Liver (tissue), 9 donors: ENCODE measurements around the gene SEL1L. TPM values are rescaled to one million over a fixed set of nuclear protein-coding genes. Genes with fewer than 3 reads are reported as not detected.
A peak's percentile ranks its signal among the peaks of the same experiment; 100 is the strongest.

Source experiments
- DNase-seq: peaks from one replicate; pipeline ENCODE4 v3.0.0-alpha.2; 2017; ENCODE audit warnings: low spot score
- H3K27ac ChIP-seq, 2 donors: one replicate each; pipeline ENCODE4 v1.7.0; 2013; ENCODE audit warnings: inconsistent platforms in 2 of 2, low read length in 2 of 2, control low read depth in 1 of 2, low read depth in 1 of 2, mild to moderate bottlenecking in 1 of 2
- H3K27me3 ChIP-seq, 4 donors: one replicate each; pipeline versions ENCODE4 v1.6.1 to v1.7.0; 2013; ENCODE audit warnings: low read length in 3 of 4, inconsistent platforms in 1 of 4, mild to moderate bottlenecking in 1 of 4, moderate library complexity in 1 of 4; ENCODE audit not compliant: control insufficient read depth in 4 of 4, insufficient read depth in 4 of 4
- H3K36me3 ChIP-seq, 4 donors: one replicate each; pipeline versions ENCODE4 v1.6.1 to v1.7.0; 2013; ENCODE audit warnings: low read length in 3 of 4, mild to moderate bottlenecking in 3 of 4, low read depth in 1 of 4, moderate library complexity in 1 of 4; ENCODE audit not compliant: control insufficient read depth in 4 of 4, insufficient read depth in 3 of 4
- H3K4me1 ChIP-seq, 4 donors: one replicate each; pipeline versions ENCODE4 v1.6.1 to v1.7.0; 2013; ENCODE audit warnings: low read length in 3 of 4, mild to moderate bottlenecking in 3 of 4, moderate library complexity in 1 of 4; ENCODE audit not compliant: control insufficient read depth in 4 of 4, insufficient read depth in 4 of 4
- H3K4me3 ChIP-seq, 3 donors: one replicate each; pipeline versions ENCODE4 v1.6.1 to v1.7.0; 2013; ENCODE audit warnings: low read length in 3 of 3, control low read depth in 1 of 3, low read depth in 1 of 3, mild to moderate bottlenecking in 1 of 3
- H3K9ac ChIP-seq, 2 donors: one replicate each; pipeline ENCODE4 v1.7.0; 2013; ENCODE audit warnings: low read length in 2 of 2, mild to moderate bottlenecking in 2 of 2, moderate library complexity in 2 of 2, control low read depth in 1 of 2, low read depth in 1 of 2
- H3K9me3 ChIP-seq, 4 donors: one replicate each; pipeline versions ENCODE4 v1.6.1 to v1.7.0; 2013; ENCODE audit warnings: low read length in 3 of 4; ENCODE audit not compliant: control insufficient read depth in 4 of 4
- ATF3 ChIP-seq: IDR thresholded peaks from 2 replicates; pipeline ENCODE4 v1.6.1; 2016; ENCODE audit warnings: antibody characterized with exemption
- CTCF ChIP-seq: fragments of 150-350 bp; IDR thresholded peaks from 2 replicates; pipeline ENCODE4 v1.5.1; 2017; ENCODE audit warnings: improper control_type of control experiment, low read depth, low read length; ENCODE audit not compliant: missing input control
- EGR1 ChIP-seq, 2 donors: IDR thresholded peaks; 2 replicates each; pipeline ENCODE4 v1.6.1; 2016 to 2018; ENCODE audit warnings: antibody characterized with exemption in 2 of 2, low read depth in 2 of 2
- FOXA1 ChIP-seq: IDR thresholded peaks from 2 replicates; pipeline ENCODE4 v1.6.1; 2016; ENCODE audit warnings: antibody characterized with exemption
- FOXA2 ChIP-seq: IDR thresholded peaks from 2 replicates; pipeline ENCODE4 v1.6.1; 2016; ENCODE audit warnings: antibody characterized with exemption
- GABPA ChIP-seq, 2 donors: IDR thresholded peaks in 1 of 2; conservative IDR thresholded peaks in 1 of 2; 2 replicates each; pipeline ENCODE4 v1.6.1; 2016; ENCODE audit warnings: antibody characterized with exemption in 2 of 2, mild to moderate bottlenecking in 1 of 2, moderate library complexity in 1 of 2
- HNF4A ChIP-seq, 2 donors: conservative IDR thresholded peaks; 2 replicates each; pipeline ENCODE4 v1.6.1; 2016; ENCODE audit warnings: antibody characterized with exemption in 2 of 2, mild to moderate bottlenecking in 2 of 2
- HNF4G ChIP-seq: IDR thresholded peaks from 2 replicates; pipeline ENCODE4 v1.6.1; 2016; ENCODE audit warnings: antibody characterized with exemption
- JUND ChIP-seq, 2 donors: IDR thresholded peaks; 2 replicates each; pipeline ENCODE4 v1.6.1; 2016; ENCODE audit warnings: antibody characterized with exemption in 2 of 2
- MAX ChIP-seq: IDR thresholded peaks from 2 replicates; pipeline ENCODE4 v1.6.1; 2016; ENCODE audit warnings: antibody characterized with exemption
- NR2F2 ChIP-seq: IDR thresholded peaks from 2 replicates; pipeline ENCODE4 v1.6.1; 2016; ENCODE audit warnings: antibody characterized with exemption
- RAD21 ChIP-seq, 2 donors: IDR thresholded peaks; 2 replicates each; pipeline ENCODE4 v1.6.1; 2016; ENCODE audit warnings: antibody characterized with exemption in 2 of 2, mild to moderate bottlenecking in 2 of 2
- RXRA ChIP-seq, 2 donors: IDR thresholded peaks; 2 replicates each; pipeline ENCODE4 v1.6.1; 2017 to 2018; ENCODE audit warnings: antibody characterized with exemption in 2 of 2, mild to moderate bottlenecking in 1 of 2
- SP1 ChIP-seq: IDR thresholded peaks from 2 replicates; pipeline ENCODE4 v1.6.1; 2018; ENCODE audit warnings: antibody characterized with exemption, mild to moderate bottlenecking
- TAF1 ChIP-seq: conservative IDR thresholded peaks from 2 replicates; pipeline ENCODE4 v1.6.1; 2016; ENCODE audit warnings: antibody characterized with exemption, mild to moderate bottlenecking
- YY1 ChIP-seq: IDR thresholded peaks from 2 replicates; pipeline ENCODE4 v1.6.1; 2016; ENCODE audit warnings: antibody characterized with exemption, mild to moderate bottlenecking
- ZBTB33 ChIP-seq: IDR thresholded peaks from 2 replicates; pipeline ENCODE4 v1.6.1; 2016; ENCODE audit warnings: antibody characterized with exemption
- WGBS: extraction: QIAGEN DNeasy Blood & Tissue Kit; methylation state at CpG from one replicate; pipeline ENCODE4 v1.1.7; 2013; 5-methylcytosine and 5-hydroxymethylcytosine counted together
- polyA plus RNA-seq, 2 donors: library from polyadenylated mRNA; stranded (reverse) in 1 of 2; unstranded in 1 of 2; fragments of 200-250 nt in 1 of 2; fragments of >200 nt in 1 of 2; fragmentation: Nextera tagmentation in 1 of 2; extraction: Ambion mirVana in 1 of 2; gene quantifications; one replicate each; pipeline versions ENCODE4 v1.2.1 to v1.2.3, GENCODE V29; 2013 to 2015
- total RNA-seq, 2 donors: library from RNA; depleted of rRNA; stranded (reverse); fragments of >200 nt; gene quantifications; one replicate each; pipeline ENCODE4 v1.2.3, GENCODE V29; 2014
- TF ChIP-seq, protein P1 (sequence below): IDR thresholded peaks from 2 replicates; pipeline ENCODE4 v1.6.1; 2016; ENCODE audit warnings: antibody characterized with exemption, mild to moderate bottlenecking
- donor health status: healthy.
- donor health status: healthy.
- donor health status: healthy.
- donor health status: healthy.
- donor health status: healthy.

The SEL1L gene
- total and polyA plus RNA-seq, 4 donors, result 40.7 to 117 (median 45.6) TPM

GRCh38 chr14:81517798-81518398, 15.8 kb downstream of the SEL1L start:
- DNase-seq, result no peak
- WGBS, result 37% methylated on average over 7 of the region's 7 CpGs
- H3K36me3 ChIP-seq, result peaks cover 2 to 19% (median 10%) of the 10 kb centered on the region in 4 donors
- peak overlapping the region; percentile 76 to 77 for H3K27ac ChIP-seq
- peaks cover 23 to 48% (median 32%) of the 10 kb centered on the region in 4 donors for H3K4me1 ChIP-seq
- H3K9ac ChIP-seq, result peak overlapping the region in 1 of 2 donors; percentile 44
- peak; percentile 70 to 74 for TF ChIP-seq HNF4A (conservative IDR thresholded peaks at IDR 0.05)
- peak; percentile 6 for TF ChIP-seq HNF4G
- no peak for TF ChIP-seq EGR1 (IDR thresholded peaks at IDR 0.05; ENCODE audit: low read depth in 2 of 2)
- no peak for TF ChIP-seq FOXA2
- peak; percentile 5 for TF ChIP-seq MAX
- peak in 1 of 2 donors; percentile 13 for TF ChIP-seq JUND (IDR thresholded peaks at IDR 0.05)
- TF ChIP-seq RAD21 (IDR thresholded peaks at IDR 0.05), result no peak
- no peak for TF ChIP-seq FOXA1
- TF ChIP-seq GABPA (IDR thresholded peaks at IDR 0.05 in 1 of 2, conservative IDR thresholded peaks at IDR 0.05 in 1 of 2), result no peak
- no peak for TF ChIP-seq YY1
- peak; percentile 9 to 18 for TF ChIP-seq RXRA (IDR thresholded peaks at IDR 0.05)
- TF ChIP-seq ATF3, result no peak
- no peak for TF ChIP-seq CTCF
- TF ChIP-seq SP1, result peak; percentile 81
- TF ChIP-seq NR2F2, result no peak
- TF ChIP-seq TAF1, result peak; percentile 21
- TF ChIP-seq, protein P1, sequence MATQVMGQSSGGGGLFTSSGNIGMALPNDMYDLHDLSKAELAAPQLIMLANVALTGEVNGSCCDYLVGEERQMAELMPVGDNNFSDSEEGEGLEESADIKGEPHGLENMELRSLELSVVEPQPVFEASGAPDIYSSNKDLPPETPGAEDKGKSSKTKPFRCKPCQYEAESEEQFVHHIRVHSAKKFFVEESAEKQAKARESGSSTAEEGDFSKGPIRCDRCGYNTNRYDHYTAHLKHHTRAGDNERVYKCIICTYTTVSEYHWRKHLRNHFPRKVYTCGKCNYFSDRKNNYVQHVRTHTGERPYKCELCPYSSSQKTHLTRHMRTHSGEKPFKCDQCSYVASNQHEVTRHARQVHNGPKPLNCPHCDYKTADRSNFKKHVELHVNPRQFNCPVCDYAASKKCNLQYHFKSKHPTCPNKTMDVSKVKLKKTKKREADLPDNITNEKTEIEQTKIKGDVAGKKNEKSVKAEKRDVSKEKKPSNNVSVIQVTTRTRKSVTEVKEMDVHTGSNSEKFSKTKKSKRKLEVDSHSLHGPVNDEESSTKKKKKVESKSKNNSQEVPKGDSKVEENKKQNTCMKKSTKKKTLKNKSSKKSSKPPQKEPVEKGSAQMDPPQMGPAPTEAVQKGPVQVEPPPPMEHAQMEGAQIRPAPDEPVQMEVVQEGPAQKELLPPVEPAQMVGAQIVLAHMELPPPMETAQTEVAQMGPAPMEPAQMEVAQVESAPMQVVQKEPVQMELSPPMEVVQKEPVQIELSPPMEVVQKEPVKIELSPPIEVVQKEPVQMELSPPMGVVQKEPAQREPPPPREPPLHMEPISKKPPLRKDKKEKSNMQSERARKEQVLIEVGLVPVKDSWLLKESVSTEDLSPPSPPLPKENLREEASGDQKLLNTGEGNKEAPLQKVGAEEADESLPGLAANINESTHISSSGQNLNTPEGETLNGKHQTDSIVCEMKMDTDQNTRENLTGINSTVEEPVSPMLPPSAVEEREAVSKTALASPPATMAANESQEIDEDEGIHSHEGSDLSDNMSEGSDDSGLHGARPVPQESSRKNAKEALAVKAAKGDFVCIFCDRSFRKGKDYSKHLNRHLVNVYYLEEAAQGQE, result peak; percentile 4
- no peak for TF ChIP-seq ZBTB33
- no peaks in the 10 kb centered on the region for H3K9me3 ChIP-seq
- no peaks in the 10 kb centered on the region for H3K27me3 ChIP-seq
- no peak overlapping the region for H3K4me3 ChIP-seq
